Thymus (tissue), 11 donors: Measurements from ENCODE around the gene LILRB3. TPM values are rescaled to one million over a fixed set of nuclear protein-coding genes. Genes with fewer than 3 reads are reported as not detected.

Experiments used
- DNase-seq, 9 donors: peaks; one replicate each; pipeline ENCODE4 v3.0.0-alpha.2; 2013; ENCODE audit warnings: low spot score in 9 of 9, low read depth in 6 of 9, missing footprints in 1 of 9
- H3K27ac ChIP-seq, 2 donors: one replicate each; pipeline ENCODE4 v1.5.1; 2013; ENCODE audit warnings: control low read depth in 1 of 2, low read depth in 1 of 2, low read length in 1 of 2, mild to moderate bottlenecking in 1 of 2, moderate library complexity in 1 of 2
- H3K27me3 ChIP-seq, 2 donors: one replicate each; pipeline ENCODE4 v1.5.1; 2013; ENCODE audit warnings: low read length in 1 of 2; ENCODE audit not compliant: control insufficient read depth in 2 of 2, insufficient read depth in 1 of 2
- H3K36me3 ChIP-seq, 2 donors: one replicate each; pipeline ENCODE4 v1.5.1; 2013; ENCODE audit warnings: low read length in 1 of 2, mild to moderate bottlenecking in 1 of 2, moderate library complexity in 1 of 2; ENCODE audit not compliant: control insufficient read depth in 2 of 2, insufficient read depth in 2 of 2
- H3K4me1 ChIP-seq, 2 donors: one replicate each; pipeline ENCODE4 v1.5.1; 2013; ENCODE audit warnings: low read length in 2 of 2; ENCODE audit not compliant: control insufficient read depth in 2 of 2, insufficient read depth in 2 of 2
- H3K4me3 ChIP-seq, 2 donors: one replicate each; pipeline ENCODE4 v1.5.1; 2013; ENCODE audit warnings: low read length in 2 of 2, control low read depth in 1 of 2, mild to moderate bottlenecking in 1 of 2
- H3K9me3 ChIP-seq, 2 donors: one replicate each; pipeline ENCODE4 v1.5.1; 2013; ENCODE audit warnings: low read length in 1 of 2, mild to moderate bottlenecking in 1 of 2; ENCODE audit not compliant: control insufficient read depth in 2 of 2, insufficient read depth in 1 of 2
- WGBS: extraction: QIAGEN DNeasy Blood & Tissue Kit; methylation state at CpG from one replicate; pipeline ENCODE4 v1.1.7; 2013; 5-methylcytosine and 5-hydroxymethylcytosine counted together
- polyA plus RNA-seq: library from polyadenylated mRNA; stranded (reverse); fragments of 200-250 nt; gene quantifications from one replicate; pipeline ENCODE4 v1.2.3, GENCODE V29; 2013
- total RNA-seq: library from RNA; stranded (reverse); fragments of 120-200 nt; gene quantifications from one replicate; pipeline ENCODE4 v1.2.4, GENCODE V29; 2013
- donor health status: healthy.

LILRB3 gene
- total and polyA plus RNA-seq, 2 donors, result 1.1 to 15.5 TPM

DNA sequence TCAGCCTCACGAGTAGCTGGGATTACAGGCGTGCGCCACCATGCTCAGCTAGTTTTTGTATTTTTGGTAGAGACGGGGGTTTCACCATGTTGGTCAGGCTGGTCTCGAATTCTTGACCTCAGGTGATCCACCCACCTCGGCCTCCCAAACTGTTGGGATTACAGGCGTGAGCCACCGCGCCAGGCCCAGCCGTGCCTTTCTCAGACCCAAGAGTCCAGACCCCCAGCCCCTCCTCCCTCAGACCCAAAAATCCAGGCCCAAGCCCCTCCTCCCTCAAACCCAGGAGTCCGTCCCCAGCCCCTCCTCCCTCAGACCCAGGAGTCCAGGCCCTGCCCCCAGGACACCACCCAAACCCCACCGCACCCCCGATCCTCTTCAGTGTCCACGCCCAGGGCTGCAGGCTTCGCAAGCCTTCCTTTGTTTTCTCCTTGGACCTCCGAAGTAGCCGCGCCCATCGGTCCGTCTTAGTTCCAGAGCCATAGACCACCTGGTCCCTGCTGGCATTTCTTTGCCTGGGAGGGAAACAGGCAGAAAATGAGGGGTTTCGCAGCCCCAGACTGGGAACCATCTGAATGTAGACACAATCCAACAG lies 53.6 kb downstream of the LILRB3 start:
- Histone ChIP-seq H3K9me3 (peaks cover 0 to 14% of the 10 kb centered on the region in 2 donors), H3K4me3 (no peak overlapping the region), H3K27ac (no peak overlapping the region), H3K36me3 (no peaks in the 10 kb centered on the region), H3K4me1 (peaks cover 0 to 3% of the 10 kb centered on the region in 2 donors), H3K27me3 (peaks cover 2 to 23% of the 10 kb centered on the region in 2 donors)
- DNase-seq, result no peak
- WGBS, result 96% methylated on average over 21 of the region's 21 CpGs

DNA sequence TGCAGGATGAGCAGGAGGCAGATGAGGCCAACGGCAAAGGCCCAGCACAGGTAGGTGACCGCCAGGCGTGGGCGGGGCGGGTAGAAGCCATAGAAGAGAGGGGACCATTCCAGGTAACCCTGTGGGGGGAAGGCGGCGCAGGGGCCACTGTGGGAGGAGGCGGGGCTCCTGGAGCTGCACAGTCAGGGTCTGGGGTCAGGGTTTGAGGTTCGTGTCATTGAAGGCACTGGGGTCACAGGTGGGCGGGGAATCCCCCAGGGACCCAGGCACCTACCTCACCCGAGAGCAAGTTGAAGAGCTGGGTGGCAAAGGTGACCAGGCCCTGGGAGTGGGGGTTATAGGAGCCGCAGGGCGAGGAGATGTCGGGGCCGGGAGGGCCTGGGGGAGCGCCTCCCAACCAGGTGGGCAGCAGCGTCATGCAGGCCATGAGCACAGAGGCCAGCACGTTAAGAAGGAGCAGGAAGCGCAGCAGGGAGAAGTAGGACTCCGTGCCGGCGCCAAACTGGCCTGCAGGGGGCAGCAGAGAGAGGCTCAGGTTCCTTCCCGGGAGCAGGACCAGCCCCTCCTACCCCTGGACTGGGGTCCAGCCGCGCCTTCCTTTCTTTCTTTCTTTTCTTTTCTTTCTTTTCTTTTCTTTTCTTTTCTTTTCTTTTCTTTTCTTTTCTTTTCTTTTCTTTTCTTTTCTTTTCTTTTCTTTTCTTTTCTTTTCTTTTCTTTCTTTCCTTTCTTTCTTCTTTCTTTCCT lies 54.5 kb downstream of the LILRB3 start:
- Histone ChIP-seq H3K27ac (no peak overlapping the region), H3K9me3 (peaks cover 0 to 17% of the 10 kb centered on the region in 2 donors), H3K36me3 (no peaks in the 10 kb centered on the region), H3K27me3 (peaks cover 2 to 32% of the 10 kb centered on the region in 2 donors), H3K4me1 (peaks cover 0 to 3% of the 10 kb centered on the region in 2 donors), H3K4me3 (no peak overlapping the region)
- 33% methylated on average over 25 of the region's 25 CpGs for WGBS
- DNase-seq, result peak in 8 of 9 donors; percentile 64 to 92 (median 84)

Other genes starting within 250 kb of the LILRB3 start
- gene CACNG6, start 231.4 kb downstream of the LILRB3 start, total RNA-seq, result 0.05 TPM
- 0.05 TPM for gene CACNG6, start 231.4 kb downstream of the LILRB3 start, polyA plus RNA-seq
- 1.1 TPM for gene VSTM1, start 159.1 kb downstream of the LILRB3 start, total RNA-seq
- 0.37 TPM for gene VSTM1, start 159.1 kb downstream of the LILRB3 start, polyA plus RNA-seq
- 0.05 TPM for gene TARM1, start 141.6 kb downstream of the LILRB3 start, total RNA-seq
- not detected for gene TARM1, start 141.6 kb downstream of the LILRB3 start, polyA plus RNA-seq
- 0.61 TPM for gene OSCAR, start 122.2 kb downstream of the LILRB3 start, total RNA-seq
- gene OSCAR, start 122.2 kb downstream of the LILRB3 start, polyA plus RNA-seq, result 5.5 TPM
- gene NDUFA3, start 120.2 kb downstream of the LILRB3 start, total RNA-seq, result 215 TPM
- 190 TPM for gene NDUFA3, start 120.2 kb downstream of the LILRB3 start, polyA plus RNA-seq
- 34.9 TPM for gene TFPT, start 107.3 kb downstream of the LILRB3 start, total RNA-seq
- gene TFPT, start 107.3 kb downstream of the LILRB3 start, polyA plus RNA-seq, result 34.3 TPM
- 42.4 TPM for gene PRPF31, start 107.3 kb downstream of the LILRB3 start, total RNA-seq
- 62.2 TPM for gene PRPF31, start 107.3 kb downstream of the LILRB3 start, polyA plus RNA-seq
- 7.6 TPM for gene CNOT3, start 85.2 kb downstream of the LILRB3 start, total RNA-seq
- gene CNOT3, start 85.2 kb downstream of the LILRB3 start, polyA plus RNA-seq, result 27.8 TPM
- 12.1 TPM for gene LENG1, start 63.3 kb downstream of the LILRB3 start, total RNA-seq
- 11.9 TPM for gene LENG1, start 63.3 kb downstream of the LILRB3 start, polyA plus RNA-seq
- gene TMC4, start 49.8 kb downstream of the LILRB3 start, total RNA-seq, result 2.1 TPM
- 15.4 TPM for gene TMC4, start 49.8 kb downstream of the LILRB3 start, polyA plus RNA-seq
- 8.2 TPM for gene MBOAT7, start 33.4 kb downstream of the LILRB3 start, total RNA-seq
- 24.6 TPM for gene MBOAT7, start 33.4 kb downstream of the LILRB3 start, polyA plus RNA-seq
- 24.1 TPM for gene TSEN34, start 31.7 kb downstream of the LILRB3 start, total RNA-seq
- gene TSEN34, start 31.7 kb downstream of the LILRB3 start, polyA plus RNA-seq, result 38.8 TPM
- 2,697 TPM for gene RPS9, start 22.1 kb downstream of the LILRB3 start, total RNA-seq
- 3,716 TPM for gene RPS9, start 22.1 kb downstream of the LILRB3 start, polyA plus RNA-seq
- gene LILRA6, start 19.8 kb upstream of the LILRB3 start, total RNA-seq, result 0.61 TPM
- 3.9 TPM for gene LILRA6, start 19.8 kb upstream of the LILRB3 start, polyA plus RNA-seq
- gene LILRB5, start 34.3 kb upstream of the LILRB3 start, total RNA-seq, result 1.3 TPM
- 8.3 TPM for gene LILRB5, start 34.3 kb upstream of the LILRB3 start, polyA plus RNA-seq
- gene LILRB2, start 58.1 kb upstream of the LILRB3 start, total RNA-seq, result 0.90 TPM
- 7.3 TPM for gene LILRB2, start 58.1 kb upstream of the LILRB3 start, polyA plus RNA-seq
- gene LILRA5, start 90.2 kb upstream of the LILRB3 start, total RNA-seq, result 1.5 TPM
- gene LILRA5, start 90.2 kb upstream of the LILRB3 start, polyA plus RNA-seq, result 9.2 TPM
- gene LILRA4, start 116.2 kb upstream of the LILRB3 start, total RNA-seq, result 2.5 TPM
- gene LILRA4, start 116.2 kb upstream of the LILRB3 start, polyA plus RNA-seq, result 0.89 TPM
- gene LAIR1, start 141.9 kb upstream of the LILRB3 start, total RNA-seq, result 127 TPM
- 128 TPM for gene LAIR1, start 141.9 kb upstream of the LILRB3 start, polyA plus RNA-seq
- gene TTYH1, start 192.5 kb upstream of the LILRB3 start, total RNA-seq, result 0.61 TPM
- gene TTYH1, start 192.5 kb upstream of the LILRB3 start, polyA plus RNA-seq, result 0.43 TPM
- gene LENG8, start 226.2 kb upstream of the LILRB3 start, total RNA-seq, result 12.7 TPM
- 151 TPM for gene LENG8, start 226.2 kb upstream of the LILRB3 start, polyA plus RNA-seq
- gene LENG9, start 240.8 kb upstream of the LILRB3 start, total RNA-seq, result 2.1 TPM
- 2.2 TPM for gene LENG9, start 240.8 kb upstream of the LILRB3 start, polyA plus RNA-seq